ENCODE results near the gene SMAD4.

SMAD4 gene

DNA sequence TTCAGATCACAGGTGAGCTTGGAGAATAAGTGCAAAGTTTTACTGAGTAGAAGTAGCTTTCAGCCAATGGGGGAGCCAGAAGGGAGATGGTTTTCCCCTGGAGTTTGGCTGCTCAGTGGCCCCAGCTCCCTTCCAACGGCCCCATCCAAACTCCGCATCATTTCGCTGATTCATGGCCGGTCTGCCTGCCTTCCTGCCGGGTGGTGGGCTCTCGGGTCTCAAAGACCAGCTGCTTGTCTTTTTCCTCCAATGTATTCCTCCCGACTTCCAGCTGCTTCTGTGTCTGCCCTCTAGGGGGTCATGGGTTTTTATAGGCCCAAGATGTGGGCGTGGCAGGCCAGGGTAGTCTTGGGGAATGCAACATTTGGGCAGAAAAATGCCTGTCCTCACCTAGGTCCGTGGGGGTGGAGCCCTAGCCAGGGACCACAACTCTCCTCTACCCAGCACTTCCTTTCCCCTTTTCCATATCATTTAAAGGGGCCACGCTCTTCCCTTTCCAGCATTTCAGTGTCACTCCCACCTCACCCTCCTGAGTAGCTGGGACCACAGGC lies 94.0 kb downstream of the SMAD4 start:
- DNase-seq (ENCODE audit: low spot score): no peak
- no peak for TF ChIP-seq CTCF (IDR thresholded peaks at IDR 0.05; ENCODE audit: extremely low read depth, insufficient read depth, missing control alignments)
- in situ Hi-C loops (cut with MboI; ENCODE audit: low pct_unique_long_range_greater_than_20kb, low sequenced_read_pairs, unreplicated experiment): loop anchor here (25.0 kb wide), 3 partner anchors 263 to 1163 kb away; no protein-coding TSS in a partner anchor

GRCh38 chr18:51125976-51126375 lies 96.0 kb downstream of the SMAD4 start:
- in situ Hi-C loops (cut with MboI; ENCODE audit: low pct_unique_long_range_greater_than_20kb, low sequenced_read_pairs, unreplicated experiment): no loop called here
- no peak for TF ChIP-seq CTCF (IDR thresholded peaks at IDR 0.05; ENCODE audit: extremely low read depth, insufficient read depth, missing control alignments)

DNA sequence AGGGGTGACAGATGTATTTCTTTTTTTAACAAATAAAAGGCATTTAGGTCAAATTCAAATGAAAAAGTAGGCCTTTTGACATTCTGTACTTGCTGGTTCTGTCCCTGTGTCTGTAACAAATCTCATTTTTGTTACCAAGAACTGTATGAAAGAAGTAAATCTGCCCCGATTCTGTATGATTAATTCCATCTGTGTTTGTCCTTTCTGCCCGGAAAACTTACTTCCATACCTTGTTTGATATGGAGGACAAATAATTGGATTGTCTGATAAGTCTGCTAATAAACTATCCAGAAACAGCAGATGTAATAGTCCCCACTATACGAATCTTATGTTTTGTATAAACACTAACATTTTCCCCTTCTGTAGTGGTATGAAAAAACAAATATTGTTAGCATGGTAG lies 97.7 kb downstream of the SMAD4 start:
- in situ Hi-C loops (cut with MboI; ENCODE audit: low pct_unique_long_range_greater_than_20kb, low sequenced_read_pairs, unreplicated experiment): no loop called here
- no peak for DNase-seq (ENCODE audit: low spot score)
- TF ChIP-seq CTCF (IDR thresholded peaks at IDR 0.05; ENCODE audit: extremely low read depth, insufficient read depth, missing control alignments): no peak

More at GRCh38 chr18:51125976-51126375, 96.0 kb downstream of the SMAD4 start:
- DNase-seq (ENCODE audit: low spot score): no peak

DNA sequence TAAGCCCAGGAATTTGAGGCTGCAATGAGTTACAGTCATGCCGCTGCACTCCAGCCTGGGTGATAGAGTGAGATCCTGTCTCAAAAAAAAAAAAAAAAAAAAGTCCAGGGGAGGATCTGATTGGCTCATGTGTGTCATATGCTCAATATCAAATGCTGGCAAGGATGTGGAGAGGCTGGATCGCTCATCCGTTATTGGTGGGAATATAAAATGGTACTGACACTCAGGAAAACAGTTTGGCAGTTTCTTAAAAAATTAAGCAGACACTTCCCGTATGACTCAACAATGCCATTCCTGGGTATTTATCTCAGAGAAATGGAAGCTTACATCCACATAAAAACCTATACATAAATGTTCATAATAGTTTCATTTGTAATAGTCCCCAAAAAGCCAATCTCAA lies 98.5 kb downstream of the SMAD4 start:
- no peak for DNase-seq (ENCODE audit: low spot score)
- in situ Hi-C loops (cut with MboI; ENCODE audit: low pct_unique_long_range_greater_than_20kb, low sequenced_read_pairs, unreplicated experiment): no loop called here
- no peak for TF ChIP-seq CTCF (IDR thresholded peaks at IDR 0.05; ENCODE audit: extremely low read depth, insufficient read depth, missing control alignments)

- DNase-seq (ENCODE audit: low spot score): no peak
- TF ChIP-seq CTCF (IDR thresholded peaks at IDR 0.05; ENCODE audit: extremely low read depth, insufficient read depth, missing control alignments): no peak
- in situ Hi-C loops (cut with MboI; ENCODE audit: low pct_unique_long_range_greater_than_20kb, low sequenced_read_pairs, unreplicated experiment): no loop called here
Measured at GRCh38 chr18:51132256-51132935, 102.4 kb downstream of the SMAD4 start.

GRCh38 chr18:51133580-51134160 lies 103.7 kb downstream of the SMAD4 start:
- no peak for TF ChIP-seq CTCF (IDR thresholded peaks at IDR 0.05; ENCODE audit: extremely low read depth, insufficient read depth, missing control alignments)
- no peak for DNase-seq (ENCODE audit: low spot score)
- in situ Hi-C loops (cut with MboI; ENCODE audit: low pct_unique_long_range_greater_than_20kb, low sequenced_read_pairs, unreplicated experiment): no loop called here
